ENCODE data around the gene FAM227B. TPM values are rescaled to one million over a fixed set of nuclear protein-coding genes. Genes with fewer than 3 reads are reported as not detected.

FAM227B gene
- total and polyA plus RNA-seq, 2 of the 13 experiments (the other 11 are each of a cell fraction or from before 2014, with no cell fraction given), result 1.9 to 2.6 TPM

DNA sequence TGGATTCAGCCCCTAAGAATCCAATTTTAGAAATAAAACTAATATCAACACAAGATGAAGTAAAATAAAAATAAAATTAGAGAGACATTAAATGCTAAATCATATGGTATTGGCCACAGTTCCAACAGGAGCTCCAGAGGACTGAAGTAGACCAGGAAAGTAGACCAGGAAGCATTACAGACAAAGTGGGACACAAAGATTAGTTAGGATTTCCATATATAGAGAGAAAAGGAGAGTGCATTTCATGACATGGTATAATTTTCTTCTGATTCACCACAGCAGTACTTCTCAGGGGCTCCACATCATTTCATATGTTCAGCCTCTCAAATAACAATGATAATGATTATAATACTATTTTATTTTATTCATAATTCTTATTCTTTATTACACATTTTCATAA lies 179.3 kb downstream of the FAM227B start:
- ATAC-seq (no peak), FAIRE-seq (no peak), DNase-seq (ENCODE audit: low spot score) (no peak)
- in situ Hi-C loops (cut with HindIII; ENCODE audit: extremely low pct_ligation_motif_present, low pct_unique_long_range_greater_than_20kb) (no loop called here), intact Hi-C loops (cut with micrococcal nuclease; ENCODE audit: unreplicated experiment) (no loop called here)
- Histone ChIP-seq H4K20me1 (ENCODE audit: insufficient read depth, low read length) (no peaks in the 10 kb centered on the region), H3K4me2 (ENCODE audit: low read depth, low read length) (no peak overlapping the region), H3K27ac (ENCODE audit: extremely low read length, insufficient read depth, low read length) (no peak overlapping the region), H3K4me3 (replicated peaks in 1 of 3; ENCODE audit: insufficient read depth in 1 of 3, low read depth in 2 of 3, low read length in 3 of 3) (no peak overlapping the region), H3K9ac (ENCODE audit: insufficient read depth, low read depth, low read length) (no peak overlapping the region), H2AFZ (ENCODE audit: low read length) (no peak overlapping the region), H3K27me3 (ENCODE audit: control insufficient read depth in 1 of 2, insufficient read depth in 2 of 2, low read length in 2 of 2) (no peaks in the 10 kb centered on the region), H3K79me2 (ENCODE audit: insufficient read depth, low read length) (no peaks in the 10 kb centered on the region), H3K4me1 (ENCODE audit: insufficient read depth, low read length) (no peaks in the 10 kb centered on the region), H3K9me3 (ENCODE audit: low read length) (no peaks in the 10 kb centered on the region), H3K36me3 (replicated peaks in 1 of 2; ENCODE audit: control insufficient read depth in 1 of 2, insufficient read depth in 2 of 2, low read length in 2 of 2) (no peaks in the 10 kb centered on the region)
- ChIA-PET POLR2A (no interaction called here), CTCF (ENCODE audit: low intra/inter-chr PET ratio, low total read pairs) (no interaction called here)
- BruUV-seq (replicated peaks), result no TSS peak
- no peak for TF ChIP-seq KAT2B (IDR thresholded peaks at IDR 0.05; ENCODE audit: borderline replicate concordance, low read depth, low read length)
- TF ChIP-seq KLF15 (CRISPR knock-in tag; IDR thresholded peaks at IDR 0.05; ENCODE audit: borderline replicate concordance), result no peak
- TF ChIP-seq, protein P1, sequence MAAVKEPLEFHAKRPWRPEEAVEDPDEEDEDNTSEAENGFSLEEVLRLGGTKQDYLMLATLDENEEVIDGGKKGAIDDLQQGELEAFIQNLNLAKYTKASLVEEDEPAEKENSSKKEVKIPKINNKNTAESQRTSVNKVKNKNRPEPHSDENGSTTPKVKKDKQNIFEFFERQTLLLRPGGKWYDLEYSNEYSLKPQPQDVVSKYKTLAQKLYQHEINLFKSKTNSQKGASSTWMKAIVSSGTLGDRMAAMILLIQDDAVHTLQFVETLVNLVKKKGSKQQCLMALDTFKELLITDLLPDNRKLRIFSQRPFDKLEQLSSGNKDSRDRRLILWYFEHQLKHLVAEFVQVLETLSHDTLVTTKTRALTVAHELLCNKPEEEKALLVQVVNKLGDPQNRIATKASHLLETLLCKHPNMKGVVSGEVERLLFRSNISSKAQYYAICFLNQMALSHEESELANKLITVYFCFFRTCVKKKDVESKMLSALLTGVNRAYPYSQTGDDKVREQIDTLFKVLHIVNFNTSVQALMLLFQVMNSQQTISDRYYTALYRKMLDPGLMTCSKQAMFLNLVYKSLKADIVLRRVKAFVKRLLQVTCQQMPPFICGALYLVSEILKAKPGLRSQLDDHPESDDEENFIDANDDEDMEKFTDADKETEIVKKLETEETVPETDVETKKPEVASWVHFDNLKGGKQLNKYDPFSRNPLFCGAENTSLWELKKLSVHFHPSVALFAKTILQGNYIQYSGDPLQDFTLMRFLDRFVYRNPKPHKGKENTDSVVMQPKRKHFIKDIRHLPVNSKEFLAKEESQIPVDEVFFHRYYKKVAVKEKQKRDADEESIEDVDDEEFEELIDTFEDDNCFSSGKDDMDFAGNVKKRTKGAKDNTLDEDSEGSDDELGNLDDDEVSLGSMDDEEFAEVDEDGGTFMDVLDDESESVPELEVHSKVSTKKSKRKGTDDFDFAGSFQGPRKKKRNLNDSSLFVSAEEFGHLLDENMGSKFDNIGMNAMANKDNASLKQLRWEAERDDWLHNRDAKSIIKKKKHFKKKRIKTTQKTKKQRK (IDR thresholded peaks at IDR 0.05; ENCODE audit: low read length), result no peak
- TF ChIP-seq, protein P2, sequence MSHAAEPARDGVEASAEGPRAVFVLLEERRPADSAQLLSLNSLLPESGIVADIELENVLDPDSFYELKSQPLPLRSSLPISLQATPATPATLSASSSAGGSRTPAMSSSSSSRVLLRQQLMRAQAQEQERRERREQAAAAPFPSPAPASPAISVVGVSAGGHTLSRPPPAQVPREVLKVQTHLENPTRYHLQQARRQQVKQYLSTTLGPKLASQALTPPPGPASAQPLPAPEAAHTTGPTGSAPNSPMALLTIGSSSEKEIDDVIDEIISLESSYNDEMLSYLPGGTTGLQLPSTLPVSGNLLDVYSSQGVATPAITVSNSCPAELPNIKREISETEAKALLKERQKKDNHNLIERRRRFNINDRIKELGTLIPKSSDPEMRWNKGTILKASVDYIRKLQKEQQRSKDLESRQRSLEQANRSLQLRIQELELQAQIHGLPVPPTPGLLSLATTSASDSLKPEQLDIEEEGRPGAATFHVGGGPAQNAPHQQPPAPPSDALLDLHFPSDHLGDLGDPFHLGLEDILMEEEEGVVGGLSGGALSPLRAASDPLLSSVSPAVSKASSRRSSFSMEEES (CRISPR knock-in tag; IDR thresholded peaks at IDR 0.05), result no peak
- TF ChIP-seq SIX1 (CRISPR knock-in tag; IDR thresholded peaks at IDR 0.05; ENCODE audit: borderline replicate concordance), result no peak
- TF ChIP-seq ZNF841 (CRISPR knock-in tag; IDR thresholded peaks at IDR 0.05; ENCODE audit: borderline replicate concordance), result no peak

All from HepG2 (cell line).